Caco-2 (cell line): ENCODE results near the gene TAOK2. TPM values are rescaled to one million over a fixed set of nuclear protein-coding genes. Genes with fewer than 3 reads are reported as not detected.

Experiments used
- BruUV-seq: library from RNA; stranded (reverse); fragments of 400-500 nt; replicated peaks from 2 replicates; lab custom pipeline; 2021; lab: Mats Ljungman, UMichigan
- CTCF ChIA-PET: fragments of 300-600 bp; sonication (Branson Sonifier 250); formaldehyde crosslinking; loops from one replicate; lab custom pipeline; 2022; ENCODE audit warnings: antibody characterized with exemption; lab: Charles Lee
- POLR2A ChIA-PET: fragments of 300-600 bp; sonication (Branson Sonifier 250); formaldehyde crosslinking; loops from one replicate; lab custom pipeline; 2022; ENCODE audit warnings: antibody characterized with exemption; lab: Charles Lee
- DNase-seq, 2 experiments: peaks; one replicate each; pipeline versions ENCODE4 v3.0.0 to v3.0.0-alpha.2; 2020 to 2022
- H3K27me3 ChIP-seq: replicated peaks from 2 replicates; pipeline ENCODE4 v1.6.0; 2011; ENCODE audit warnings: low read length; ENCODE audit not compliant: control insufficient read depth, insufficient read depth
- H3K36me3 ChIP-seq: 2 replicates; pipeline ENCODE4 v1.5.1; 2011; ENCODE audit warnings: low read length; ENCODE audit not compliant: control insufficient read depth, insufficient read depth
- H3K4me1 ChIP-seq: fragments of 250-450 bp; sonication (Bioruptor Pico); 2 replicates; pipeline ENCODE4 v1.5.1; 2020; ENCODE audit warnings: mild to moderate bottlenecking
- H3K4me3 ChIP-seq: 2 replicates; pipeline ENCODE4 v1.5.1; 2011; ENCODE audit warnings: low read depth, mild to moderate bottlenecking, control low read depth, low read length
- H3K9me3 ChIP-seq: fragments of 250-450 bp; sonication (Bioruptor Pico); 2 replicates; pipeline ENCODE4 v1.5.1; 2020; ENCODE audit warnings: mild to moderate bottlenecking, moderate library complexity
- H3K27ac Mint-ChIP-seq: one replicate; pipeline ENCODE4 v1.8.0; 2022; ENCODE audit warnings: mixed read lengths; ENCODE audit not compliant: unreplicated experiment
- H3K27me3 Mint-ChIP-seq: one replicate; pipeline ENCODE4 v1.8.0; 2022; ENCODE audit warnings: mixed read lengths; ENCODE audit not compliant: insufficient read depth, unreplicated experiment
- H3K36me3 Mint-ChIP-seq: one replicate; pipeline ENCODE4 v1.8.0; 2022; ENCODE audit warnings: mild to moderate bottlenecking, mixed read lengths; ENCODE audit not compliant: insufficient read depth, unreplicated experiment
- H3K4me1 Mint-ChIP-seq: one replicate; pipeline ENCODE4 v1.8.0; 2022; ENCODE audit warnings: low read depth, mixed read lengths; ENCODE audit not compliant: unreplicated experiment
- H3K4me3 Mint-ChIP-seq: one replicate; pipeline ENCODE4 v1.8.0; 2022; ENCODE audit warnings: mild to moderate bottlenecking, moderate library complexity, mixed read lengths; ENCODE audit not compliant: unreplicated experiment
- H3K9me3 Mint-ChIP-seq: one replicate; pipeline ENCODE4 v1.8.0; 2022; ENCODE audit warnings: mixed read lengths; ENCODE audit not compliant: unreplicated experiment
- intact Hi-C: fragments of 100-400 bp; cut with micrococcal nuclease; formaldehyde crosslinking; loops from one replicate; pipeline ENCODE4 v1.10.0; 2022; ENCODE audit not compliant: unreplicated experiment
- total RNA-seq: library from RNA; stranded (reverse); gene quantifications from 2 replicates; pipeline ENCODE4 v1.2.3, GENCODE V29; 2022
- TF ChIP-seq, protein P1 (sequence below), 2 experiments: fragments of 200-600 bp in 1 of 2; IDR thresholded peaks; 1 replicate in 1 of 2; 2 replicates in 1 of 2; pipeline versions ENCODE4 v1.5.1 to v1.8.0; 2011 to 2022; ENCODE audit warnings: antibody characterized with exemption in 1 of 2, control low read depth in 1 of 2, inconsistent platforms in 1 of 2, low read depth in 1 of 2, low read length in 1 of 2, mild to moderate bottlenecking in 1 of 2, moderate library complexity in 1 of 2; ENCODE audit not compliant: insufficient read depth in 1 of 2, severe bottlenecking in 1 of 2, unreplicated experiment in 1 of 2

TAOK2 gene
- total RNA-seq, 1 experiment from 2014 or later: 47.1 TPM

DNA sequence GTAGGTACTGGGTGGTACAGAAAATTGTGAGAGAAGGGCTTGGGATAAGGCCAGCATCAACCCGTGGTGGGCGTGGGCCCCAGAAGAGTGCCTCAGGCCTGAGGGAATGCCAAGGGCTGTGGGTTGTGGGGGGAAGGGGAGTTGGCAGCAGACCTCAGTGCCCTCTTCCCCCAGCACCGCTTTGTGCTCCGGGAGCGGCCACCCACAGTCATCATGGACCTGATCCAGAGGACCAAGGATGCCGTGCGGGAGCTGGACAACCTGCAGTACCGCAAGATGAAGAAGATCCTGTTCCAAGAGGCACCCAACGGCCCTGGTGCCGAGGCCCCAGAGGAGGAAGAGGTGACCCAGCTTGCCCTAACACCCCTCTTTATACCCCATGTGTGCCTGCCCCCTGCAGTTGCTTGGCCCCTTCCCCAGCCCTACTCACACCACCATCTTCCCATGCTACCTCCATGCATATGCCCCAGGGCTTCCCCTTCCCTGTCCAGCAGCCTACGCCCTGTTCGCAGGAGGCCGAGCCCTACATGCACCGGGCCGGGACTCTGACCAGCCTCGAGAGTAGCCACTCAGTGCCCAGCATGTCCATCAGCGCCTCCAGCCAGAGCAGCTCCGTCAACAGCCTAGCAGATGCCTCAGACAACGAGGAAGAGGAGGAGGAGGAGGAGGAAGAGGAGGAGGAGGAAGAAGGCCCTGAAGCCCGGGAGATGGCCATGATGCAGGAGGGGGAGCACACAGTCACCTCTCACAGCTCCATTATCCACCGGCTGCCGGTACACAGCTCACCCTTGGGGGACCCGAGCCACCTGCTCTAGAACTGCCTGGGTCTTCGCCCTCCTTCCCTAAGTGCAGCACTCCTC, 9.1 kb downstream of the TAOK2 start:
- Mint-ChIP-seq H3K4me3 (no peak overlapping the region), H3K36me3 (peaks cover 67% of the 10 kb centered on the region), H3K27ac (no peak overlapping the region), H3K4me1 (no peaks in the 10 kb centered on the region), H3K9me3 (no peaks in the 10 kb centered on the region), H3K27me3 (no peaks in the 10 kb centered on the region)
- DNase-seq: no peak
- Histone ChIP-seq H3K36me3 (peaks cover 10% of the 10 kb centered on the region), H3K4me1 (no peaks in the 10 kb centered on the region), H3K27me3 (no peaks in the 10 kb centered on the region), H3K9me3 (no peaks in the 10 kb centered on the region), H3K4me3 (no peak overlapping the region)
- POLR2A ChIA-PET: no interaction called here
- TF ChIP-seq, protein P1, sequence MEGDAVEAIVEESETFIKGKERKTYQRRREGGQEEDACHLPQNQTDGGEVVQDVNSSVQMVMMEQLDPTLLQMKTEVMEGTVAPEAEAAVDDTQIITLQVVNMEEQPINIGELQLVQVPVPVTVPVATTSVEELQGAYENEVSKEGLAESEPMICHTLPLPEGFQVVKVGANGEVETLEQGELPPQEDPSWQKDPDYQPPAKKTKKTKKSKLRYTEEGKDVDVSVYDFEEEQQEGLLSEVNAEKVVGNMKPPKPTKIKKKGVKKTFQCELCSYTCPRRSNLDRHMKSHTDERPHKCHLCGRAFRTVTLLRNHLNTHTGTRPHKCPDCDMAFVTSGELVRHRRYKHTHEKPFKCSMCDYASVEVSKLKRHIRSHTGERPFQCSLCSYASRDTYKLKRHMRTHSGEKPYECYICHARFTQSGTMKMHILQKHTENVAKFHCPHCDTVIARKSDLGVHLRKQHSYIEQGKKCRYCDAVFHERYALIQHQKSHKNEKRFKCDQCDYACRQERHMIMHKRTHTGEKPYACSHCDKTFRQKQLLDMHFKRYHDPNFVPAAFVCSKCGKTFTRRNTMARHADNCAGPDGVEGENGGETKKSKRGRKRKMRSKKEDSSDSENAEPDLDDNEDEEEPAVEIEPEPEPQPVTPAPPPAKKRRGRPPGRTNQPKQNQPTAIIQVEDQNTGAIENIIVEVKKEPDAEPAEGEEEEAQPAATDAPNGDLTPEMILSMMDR (IDR thresholded peaks at IDR 0.05; ENCODE audit: insufficient read depth in 1 of 2, low read depth in 1 of 2, low read length in 1 of 2, severe bottlenecking in 1 of 2, unreplicated experiment in 1 of 2): no peak
- BruUV-seq: no TSS peak
- intact Hi-C loops: no loop called here
- CTCF ChIA-PET: no interaction called here

DNA sequence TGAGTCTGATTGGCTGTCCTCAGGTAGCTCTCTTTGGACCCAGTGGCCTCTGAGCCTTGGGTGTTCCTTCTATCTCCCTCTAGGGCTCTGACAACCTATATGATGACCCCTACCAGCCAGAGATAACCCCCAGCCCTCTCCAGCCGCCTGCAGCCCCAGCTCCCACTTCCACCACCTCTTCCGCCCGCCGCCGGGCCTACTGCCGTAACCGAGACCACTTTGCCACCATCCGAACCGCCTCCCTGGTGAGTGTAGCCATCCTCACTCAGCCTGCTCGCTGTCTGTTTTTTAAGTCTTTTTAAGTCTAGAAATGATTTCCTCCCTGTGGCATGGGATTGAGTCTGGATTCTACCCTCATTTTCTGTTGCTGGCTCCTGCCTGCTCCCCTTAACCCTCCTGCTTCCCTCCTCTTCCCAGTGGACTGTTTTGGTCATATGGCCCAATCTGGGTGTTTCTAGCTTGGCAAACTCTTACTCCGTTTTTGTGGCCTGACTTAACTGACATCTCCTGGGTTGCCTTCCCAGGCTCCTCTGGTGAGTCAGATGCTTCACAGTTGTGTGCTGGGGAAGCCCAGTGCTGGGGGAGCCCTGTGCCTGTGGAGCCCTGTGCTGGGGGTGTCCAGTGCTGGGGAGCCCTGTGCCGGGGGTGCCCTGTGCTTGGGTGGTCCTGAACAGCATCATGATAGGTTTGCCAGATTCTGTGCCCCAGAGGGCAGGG, 9.9 kb downstream of the TAOK2 start:
- no peaks in the 10 kb centered on the region for H3K27me3 Mint-ChIP-seq
- H3K27me3 ChIP-seq: no peaks in the 10 kb centered on the region
- H3K9me3 Mint-ChIP-seq: no peaks in the 10 kb centered on the region
- H3K4me1 Mint-ChIP-seq: no peaks in the 10 kb centered on the region
- peaks cover 75% of the 10 kb centered on the region for H3K36me3 Mint-ChIP-seq
- no TSS peak for BruUV-seq
- no peak for DNase-seq
- POLR2A ChIA-PET: no interaction called here
- no peak overlapping the region for H3K27ac Mint-ChIP-seq
- H3K9me3 ChIP-seq: no peaks in the 10 kb centered on the region
- H3K36me3 ChIP-seq: peaks cover 7% of the 10 kb centered on the region
- TF ChIP-seq, protein P1 (IDR thresholded peaks at IDR 0.05; ENCODE audit: insufficient read depth in 1 of 2, low read depth in 1 of 2, low read length in 1 of 2, severe bottlenecking in 1 of 2, unreplicated experiment in 1 of 2): no peak
- no peak overlapping the region for H3K4me3 Mint-ChIP-seq
- CTCF ChIA-PET: no interaction called here
- no peaks in the 10 kb centered on the region for H3K4me1 ChIP-seq
- no peak overlapping the region for H3K4me3 ChIP-seq
- intact Hi-C loops: no loop called here

DNA sequence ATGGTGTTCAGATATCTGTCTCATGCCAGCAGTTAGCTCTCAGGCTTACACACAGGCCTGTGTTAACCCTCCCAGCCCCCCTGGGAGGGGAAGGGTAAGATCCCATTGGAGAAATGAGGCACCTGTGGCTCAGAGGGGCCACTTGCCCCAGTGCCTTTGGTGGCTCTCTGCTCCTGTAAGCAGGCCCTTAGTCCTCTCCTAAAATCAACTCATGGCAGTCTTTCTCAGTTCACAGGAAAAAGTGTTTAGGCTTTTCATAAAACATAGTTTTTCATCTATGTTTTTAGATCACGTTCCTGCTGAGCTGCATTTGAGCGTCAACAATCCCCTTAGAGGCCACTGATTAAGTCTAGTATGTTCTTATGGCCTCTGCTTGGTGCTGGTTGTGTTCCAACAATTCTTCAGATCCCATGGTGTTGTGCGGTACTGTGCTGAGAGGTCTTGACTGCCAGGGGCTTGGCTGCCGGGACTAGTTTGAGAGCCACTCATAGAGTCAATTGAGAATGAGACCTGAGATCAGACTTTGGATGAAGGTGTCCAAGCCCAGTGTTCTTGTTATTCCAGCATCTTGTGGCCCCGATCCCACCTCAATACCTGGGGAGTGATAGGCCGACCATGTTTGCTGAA, 10.6 kb downstream of the TAOK2 start:
- Histone ChIP-seq H3K9me3 (no peaks in the 10 kb centered on the region), H3K27me3 (no peaks in the 10 kb centered on the region), H3K4me3 (no peak overlapping the region), H3K36me3 (peaks cover 4% of the 10 kb centered on the region), H3K4me1 (no peaks in the 10 kb centered on the region)
- TF ChIP-seq, protein P1 (IDR thresholded peaks at IDR 0.05; ENCODE audit: insufficient read depth in 1 of 2, low read depth in 1 of 2, low read length in 1 of 2, severe bottlenecking in 1 of 2, unreplicated experiment in 1 of 2): no peak
- Mint-ChIP-seq H3K36me3 (peaks cover 75% of the 10 kb centered on the region), H3K27ac (no peak overlapping the region), H3K9me3 (no peaks in the 10 kb centered on the region), H3K4me1 (peaks cover 4% of the 10 kb centered on the region), H3K27me3 (no peaks in the 10 kb centered on the region), H3K4me3 (no peak overlapping the region)
- ChIA-PET CTCF (no interaction called here), POLR2A (no interaction called here)
- BruUV-seq: no TSS peak
- intact Hi-C loops: no loop called here
- no peak for DNase-seq
